ENCODE measurements around the gene BICDL1. TPM values are rescaled to one million over a fixed set of nuclear protein-coding genes. Genes with fewer than 3 reads are reported as not detected.

Gene BICDL1
- total RNA-seq, 2 experiments from 2014 or later = 51.2 to 65.9 TPM

- CTCF ChIA-PET = interaction anchor here (1.1 to 4.3 kb wide), 6 partner anchors 8 to 110 kb away, joined by 3 to 20 read pairs (median 4); partner anchors contain the start of gene RPLP0
- Mint-ChIP-seq H3K4me3 (peak overlapping the region; percentile 89), H3K27me3 (no peaks in the 10 kb centered on the region), H3K4me1 (peaks cover 71% of the 10 kb centered on the region), H3K36me3 (ENCODE audit: low read depth) (peaks cover 38% of the 10 kb centered on the region), H3K9me3 (no peaks in the 10 kb centered on the region), H3K27ac (peak overlapping the region; percentile 89)
- POLR2A ChIA-PET = interaction anchor here (0.7 to 2.2 kb wide), 3 partner anchors 31 to 129 kb away, joined by 3 to 11 read pairs (median 5); partner anchors contain the start of genes BICDL1 and RPLP0
- DNase-seq = no peak
These were observed 128.9 kb downstream of the BICDL1 start for GRCh38 chr12:120117961-120118320.

GRCh38 chr12:120118321-120119061 lies 129.5 kb downstream of the BICDL1 start:
- peak overlapping the region; percentile 89 for H3K4me3 Mint-ChIP-seq
- no peaks in the 10 kb centered on the region for H3K27me3 Mint-ChIP-seq
- peaks cover 72% of the 10 kb centered on the region for H3K4me1 Mint-ChIP-seq
- no peak for DNase-seq
- ChIA-PET CTCF (interaction anchor here (1.1 to 1.4 kb wide), 3 partner anchors 16 to 132 kb away, joined by 3 to 5 read pairs (median 3); no protein-coding TSS in a partner anchor), POLR2A (interaction anchor here (1.7 to 2.2 kb wide), 2 partner anchors 82 to 130 kb away, joined by 5 to 11 read pairs; partner anchors contain the start of genes BICDL1 and RPLP0)
- no peak overlapping the region for H3K27ac Mint-ChIP-seq
- no peaks in the 10 kb centered on the region for H3K9me3 Mint-ChIP-seq
- peaks cover 34% of the 10 kb centered on the region for H3K36me3 Mint-ChIP-seq (ENCODE audit: low read depth)

- H3K9me3 Mint-ChIP-seq = no peaks in the 10 kb centered on the region
- no peaks in the 10 kb centered on the region for H3K27me3 Mint-ChIP-seq
- DNase-seq = no peak
- H3K36me3 Mint-ChIP-seq (ENCODE audit: low read depth) = peaks cover 30% of the 10 kb centered on the region
- POLR2A ChIA-PET = no interaction called here
- peak overlapping the region; percentile 7 for H3K27ac Mint-ChIP-seq
- peaks cover 77% of the 10 kb centered on the region for H3K4me1 Mint-ChIP-seq
- peak overlapping the region; percentile 5 for H3K4me3 Mint-ChIP-seq
- CTCF ChIA-PET = interaction anchor here (0.6 to 1.7 kb wide), 10 partner anchors 11 to 436 kb away, joined by 3 to 8 read pairs (median 3); partner anchors contain the start of genes PXN and RPLP0
These were observed 130.4 kb downstream of the BICDL1 start for GRCh38 chr12:120119271-120119973.

GRCh38 chr12:120121343-120121742 lies 132.3 kb downstream of the BICDL1 start:
- H3K36me3 Mint-ChIP-seq (ENCODE audit: low read depth) = peaks cover 16% of the 10 kb centered on the region
- peaks cover 64% of the 10 kb centered on the region for H3K4me1 Mint-ChIP-seq
- H3K27ac Mint-ChIP-seq = peak overlapping the region; percentile 93
- ChIA-PET CTCF (interaction anchor here (0.6 to 1.7 kb wide), 4 partner anchors 9 to 107 kb away, joined by 3 to 4 read pairs (median 4); partner anchors contain the start of gene RPLP0), POLR2A (interaction anchor here (1.2 kb wide), 1 partner anchor 80 kb away, joined by 3 read pairs; no protein-coding TSS in a partner anchor)
- no peaks in the 10 kb centered on the region for H3K9me3 Mint-ChIP-seq
- H3K4me3 Mint-ChIP-seq = no peak overlapping the region
- H3K27me3 Mint-ChIP-seq = no peaks in the 10 kb centered on the region
- DNase-seq = no peak

- peaks cover 21% of the 10 kb centered on the region for H3K36me3 Mint-ChIP-seq (ENCODE audit: low read depth)
- H3K4me3 Mint-ChIP-seq = peak overlapping the region; percentile 37
- H3K27me3 Mint-ChIP-seq = no peaks in the 10 kb centered on the region
- peak overlapping the region; percentile 93 for H3K27ac Mint-ChIP-seq
- H3K4me1 Mint-ChIP-seq = peaks cover 68% of the 10 kb centered on the region
- peak; percentile 48 for DNase-seq
- ChIA-PET POLR2A (interaction anchor here (0.6 to 1.2 kb wide), 3 partner anchors 17 to 143 kb away, joined by 3 to 4 read pairs (median 3); no protein-coding TSS in a partner anchor), CTCF (interaction anchor here (0.6 to 1.7 kb wide), 3 partner anchors 10 to 106 kb away, joined by 3 to 4 read pairs (median 4); no protein-coding TSS in a partner anchor)
- no peaks in the 10 kb centered on the region for H3K9me3 Mint-ChIP-seq
These were observed 132.8 kb downstream of the BICDL1 start for GRCh38 chr12:120121766-120122293.

- no peak for DNase-seq
- Mint-ChIP-seq H3K4me3 (no peak overlapping the region), H3K4me1 (peaks cover 47% of the 10 kb centered on the region), H3K27ac (no peak overlapping the region), H3K36me3 (ENCODE audit: low read depth) (peaks cover 31% of the 10 kb centered on the region), H3K27me3 (no peaks in the 10 kb centered on the region), H3K9me3 (no peaks in the 10 kb centered on the region)
- CTCF ChIA-PET = interaction anchor here (1.6 kb wide), 1 partner anchor 8 kb away, joined by 3 read pairs; the partner anchor contains the start of gene RAB35
- POLR2A ChIA-PET = interaction anchor here (0.6 kb wide), 1 partner anchor 76 kb away, joined by 4 read pairs; the partner anchor contains the start of gene RPLP0
These were observed 136.0 kb downstream of the BICDL1 start for GRCh38 chr12:120125029-120125428.

- Mint-ChIP-seq H3K27me3 (no peaks in the 10 kb centered on the region), H3K36me3 (ENCODE audit: low read depth) (peaks cover 30% of the 10 kb centered on the region), H3K9me3 (no peaks in the 10 kb centered on the region), H3K4me1 (peaks cover 37% of the 10 kb centered on the region), H3K4me3 (no peak overlapping the region), H3K27ac (no peak overlapping the region)
- no peak for DNase-seq
- ChIA-PET CTCF (interaction anchor here (0.8 to 1.7 kb wide), 4 partner anchors 9 to 139 kb away, joined by 3 to 5 read pairs (median 3); partner anchors contain the start of genes PXN and RAB35), POLR2A (interaction anchor here (0.6 kb wide), 1 partner anchor 75 kb away, joined by 4 read pairs; the partner anchor contains the start of gene RPLP0)
These were observed 137.0 kb downstream of the BICDL1 start for GRCh38 chr12:120125792-120126634.

- Mint-ChIP-seq H3K27me3 (no peaks in the 10 kb centered on the region), H3K27ac (peak overlapping the region; percentile 72), H3K4me3 (no peak overlapping the region), H3K4me1 (peaks cover 31% of the 10 kb centered on the region), H3K36me3 (ENCODE audit: low read depth) (peaks cover 34% of the 10 kb centered on the region), H3K9me3 (no peaks in the 10 kb centered on the region)
- POLR2A ChIA-PET = no interaction called here
- DNase-seq = no peak
- CTCF ChIA-PET = interaction anchor here (1.0 to 1.7 kb wide), 4 partner anchors 9 to 139 kb away, joined by 3 to 5 read pairs (median 4); partner anchors contain the start of genes PXN and RAB35
These were observed 137.6 kb downstream of the BICDL1 start for GRCh38 chr12:120126635-120127005.

GRCh38 chr12:120130011-120130410 lies 141.0 kb downstream of the BICDL1 start:
- CTCF ChIA-PET = no interaction called here
- Mint-ChIP-seq H3K36me3 (ENCODE audit: low read depth) (peaks cover 51% of the 10 kb centered on the region), H3K4me3 (no peak overlapping the region), H3K4me1 (peaks cover 6% of the 10 kb centered on the region), H3K9me3 (no peaks in the 10 kb centered on the region), H3K27ac (no peak overlapping the region), H3K27me3 (no peaks in the 10 kb centered on the region)
- no peak for DNase-seq
- POLR2A ChIA-PET = no interaction called here

GRCh38 chr12:120131116-120131515 lies 142.1 kb downstream of the BICDL1 start:
- no peak overlapping the region for H3K4me3 Mint-ChIP-seq
- no peak for DNase-seq
- ChIA-PET POLR2A (no interaction called here), CTCF (no interaction called here)
- H3K36me3 Mint-ChIP-seq (ENCODE audit: low read depth) = peaks cover 55% of the 10 kb centered on the region
- peaks cover 6% of the 10 kb centered on the region for H3K4me1 Mint-ChIP-seq
- H3K9me3 Mint-ChIP-seq = no peaks in the 10 kb centered on the region
- no peak overlapping the region for H3K27ac Mint-ChIP-seq
- no peaks in the 10 kb centered on the region for H3K27me3 Mint-ChIP-seq

- Mint-ChIP-seq H3K4me3 (no peak overlapping the region), H3K27me3 (no peaks in the 10 kb centered on the region), H3K27ac (no peak overlapping the region), H3K4me1 (no peaks in the 10 kb centered on the region), H3K36me3 (ENCODE audit: low read depth) (peaks cover 51% of the 10 kb centered on the region), H3K9me3 (no peaks in the 10 kb centered on the region)
- CTCF ChIA-PET = interaction anchor here (0.6 to 1.2 kb wide), 2 partner anchors 45 to 69 kb away, joined by 4 to 7 read pairs; partner anchors contain the start of gene RPLP0
- POLR2A ChIA-PET = no interaction called here
- no peak for DNase-seq
These were observed 143.2 kb downstream of the BICDL1 start for GRCh38 chr12:120132054-120132836.

Data from activated CD4-positive, alpha-beta T cell treated with anti-CD3 and anti-CD28 coated beads, Interleukin-2, amount 10 ng/mL, durations not matched to agents 7 days and 5 days (primary cell).